ENCODE measurements around the gene FNDC5.

The FNDC5 gene

DNA sequence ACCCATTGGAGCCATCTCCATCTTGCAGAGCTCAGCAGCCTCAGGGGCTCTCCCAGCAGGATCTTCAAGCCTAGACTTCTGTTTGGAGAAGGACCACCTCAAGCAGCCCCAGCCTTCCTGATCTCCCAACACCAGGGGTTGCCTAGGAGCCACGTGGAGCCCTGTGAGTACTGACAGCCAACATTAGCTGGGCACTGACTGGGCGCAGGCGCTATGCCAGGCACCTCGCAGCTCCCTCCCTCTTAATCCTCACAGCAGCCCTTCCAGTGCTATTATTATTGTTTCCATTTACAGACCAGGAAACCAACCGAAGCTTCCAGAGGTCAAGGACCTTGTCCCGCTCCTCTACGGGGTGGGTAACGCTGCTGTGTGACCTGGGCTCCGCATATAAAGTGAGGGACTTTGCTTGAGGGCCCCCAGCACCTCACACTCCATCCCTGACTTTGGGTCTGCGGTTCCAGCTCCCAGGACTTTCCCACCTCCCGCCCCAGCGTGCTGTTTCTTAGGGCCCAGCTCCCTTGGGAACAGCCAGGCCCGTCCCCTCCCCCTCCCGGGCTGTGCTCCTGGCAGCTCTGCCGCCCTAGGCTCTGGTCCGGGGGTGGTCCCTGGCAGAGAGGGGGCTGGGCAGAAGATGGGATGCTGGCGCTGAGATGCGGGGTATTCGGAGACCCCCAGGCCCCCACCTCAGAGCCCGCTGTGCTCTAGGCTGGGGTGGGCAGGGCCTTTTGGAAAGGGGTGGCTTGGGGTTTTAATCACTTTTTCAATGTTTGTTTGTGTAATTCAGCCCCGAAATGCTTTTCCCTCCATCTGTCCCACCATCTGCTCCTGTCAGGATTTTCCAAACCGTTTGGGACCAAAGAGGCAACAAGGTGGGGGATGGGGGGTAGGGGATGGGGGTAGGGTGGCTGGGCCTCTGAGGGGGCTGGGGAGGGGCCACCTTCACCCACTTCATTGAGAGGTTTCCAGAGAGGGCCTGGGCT, 11.4 kb upstream of the FNDC5 start:
- Histone ChIP-seq H3K9me3 (ENCODE audit: severe bottlenecking) (no peaks in the 10 kb centered on the region), H3K27ac (ENCODE audit: poor library complexity, severe bottlenecking) (no peak overlapping the region), H3K4me1 (ENCODE audit: insufficient read depth, poor library complexity, severe bottlenecking) (no peaks in the 10 kb centered on the region), H3K36me3 (ENCODE audit: low read depth) (no peaks in the 10 kb centered on the region), H3K4me3 (ENCODE audit: severe bottlenecking) (no peak overlapping the region), H3K27me3 (ENCODE audit: insufficient read depth, poor library complexity, severe bottlenecking) (peaks cover 26% of the 10 kb centered on the region)
- no peak for ATAC-seq (ENCODE audit: low read depth)
- TF ChIP-seq, protein P1, sequence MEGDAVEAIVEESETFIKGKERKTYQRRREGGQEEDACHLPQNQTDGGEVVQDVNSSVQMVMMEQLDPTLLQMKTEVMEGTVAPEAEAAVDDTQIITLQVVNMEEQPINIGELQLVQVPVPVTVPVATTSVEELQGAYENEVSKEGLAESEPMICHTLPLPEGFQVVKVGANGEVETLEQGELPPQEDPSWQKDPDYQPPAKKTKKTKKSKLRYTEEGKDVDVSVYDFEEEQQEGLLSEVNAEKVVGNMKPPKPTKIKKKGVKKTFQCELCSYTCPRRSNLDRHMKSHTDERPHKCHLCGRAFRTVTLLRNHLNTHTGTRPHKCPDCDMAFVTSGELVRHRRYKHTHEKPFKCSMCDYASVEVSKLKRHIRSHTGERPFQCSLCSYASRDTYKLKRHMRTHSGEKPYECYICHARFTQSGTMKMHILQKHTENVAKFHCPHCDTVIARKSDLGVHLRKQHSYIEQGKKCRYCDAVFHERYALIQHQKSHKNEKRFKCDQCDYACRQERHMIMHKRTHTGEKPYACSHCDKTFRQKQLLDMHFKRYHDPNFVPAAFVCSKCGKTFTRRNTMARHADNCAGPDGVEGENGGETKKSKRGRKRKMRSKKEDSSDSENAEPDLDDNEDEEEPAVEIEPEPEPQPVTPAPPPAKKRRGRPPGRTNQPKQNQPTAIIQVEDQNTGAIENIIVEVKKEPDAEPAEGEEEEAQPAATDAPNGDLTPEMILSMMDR (IDR thresholded peaks at IDR 0.05; ENCODE audit: poor library complexity, severe bottlenecking): no peak
- DNase-seq (ENCODE audit: low spot score): no peak

DNA sequence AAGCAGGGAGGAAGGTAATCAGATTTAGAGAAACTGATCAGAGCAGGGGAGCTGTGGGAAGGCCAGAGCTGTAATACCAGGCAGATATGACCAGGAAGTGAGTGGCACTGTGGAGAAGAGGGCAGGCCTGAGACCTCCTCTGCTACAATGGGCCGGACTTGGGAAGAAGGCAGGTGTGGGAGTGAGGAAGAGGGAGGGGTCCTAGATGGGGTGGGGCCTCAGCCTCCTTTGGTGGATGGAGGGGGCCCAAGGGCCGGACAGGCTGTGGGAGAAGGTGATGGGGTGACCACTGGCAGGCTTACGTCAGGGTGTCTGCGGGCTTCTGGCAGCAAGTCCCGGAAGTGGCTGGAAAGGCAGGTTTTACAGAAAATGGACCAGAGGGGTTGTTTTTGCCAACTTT, 10.6 kb upstream of the FNDC5 start:
- TF ChIP-seq, protein P1 (IDR thresholded peaks at IDR 0.05; ENCODE audit: poor library complexity, severe bottlenecking): no peak
- no peaks in the 10 kb centered on the region for H3K9me3 ChIP-seq (ENCODE audit: severe bottlenecking)
- ATAC-seq (ENCODE audit: low read depth) (no peak), DNase-seq (ENCODE audit: low spot score) (no peak)
- H3K27me3 ChIP-seq (ENCODE audit: insufficient read depth, poor library complexity, severe bottlenecking): peaks cover 17% of the 10 kb centered on the region
- H3K27ac ChIP-seq (ENCODE audit: poor library complexity, severe bottlenecking): no peak overlapping the region
- no peak overlapping the region for H3K4me3 ChIP-seq (ENCODE audit: severe bottlenecking)
- H3K4me1 ChIP-seq (ENCODE audit: insufficient read depth, poor library complexity, severe bottlenecking): no peaks in the 10 kb centered on the region
- no peaks in the 10 kb centered on the region for H3K36me3 ChIP-seq (ENCODE audit: low read depth)

DNA sequence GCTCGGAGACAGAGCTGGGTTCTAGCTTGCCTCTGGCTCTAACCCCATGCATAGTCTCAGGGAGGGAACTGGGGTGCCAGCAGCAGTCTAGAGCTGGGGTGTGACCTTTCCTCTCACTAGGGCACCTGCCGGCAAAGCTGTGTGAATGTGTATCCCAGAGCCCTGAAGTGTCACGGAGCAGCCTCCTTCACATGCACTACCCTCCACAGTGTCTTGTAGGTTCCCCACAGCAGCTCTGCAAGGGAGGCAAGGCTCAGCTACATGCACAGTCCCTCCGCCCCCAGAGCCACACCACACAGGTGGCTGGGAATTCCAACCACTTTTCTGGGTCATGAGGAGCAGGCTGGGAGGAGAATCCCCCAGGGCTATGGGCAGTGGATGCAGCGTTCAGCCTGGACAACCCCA, 7.9 kb upstream of the FNDC5 start:
- no peak overlapping the region for H3K4me3 ChIP-seq (ENCODE audit: severe bottlenecking)
- no peaks in the 10 kb centered on the region for H3K27me3 ChIP-seq (ENCODE audit: insufficient read depth, poor library complexity, severe bottlenecking)
- no peaks in the 10 kb centered on the region for H3K36me3 ChIP-seq (ENCODE audit: low read depth)
- TF ChIP-seq, protein P1 (IDR thresholded peaks at IDR 0.05; ENCODE audit: poor library complexity, severe bottlenecking): no peak
- H3K4me1 ChIP-seq (ENCODE audit: insufficient read depth, poor library complexity, severe bottlenecking): no peaks in the 10 kb centered on the region
- peak; percentile 8; the same call in 2 of the 3 replicates for ATAC-seq (ENCODE audit: low read depth)
- no peak for DNase-seq (ENCODE audit: low spot score)
- H3K27ac ChIP-seq (ENCODE audit: poor library complexity, severe bottlenecking): no peak overlapping the region
- H3K9me3 ChIP-seq (ENCODE audit: severe bottlenecking): no peaks in the 10 kb centered on the region

DNA sequence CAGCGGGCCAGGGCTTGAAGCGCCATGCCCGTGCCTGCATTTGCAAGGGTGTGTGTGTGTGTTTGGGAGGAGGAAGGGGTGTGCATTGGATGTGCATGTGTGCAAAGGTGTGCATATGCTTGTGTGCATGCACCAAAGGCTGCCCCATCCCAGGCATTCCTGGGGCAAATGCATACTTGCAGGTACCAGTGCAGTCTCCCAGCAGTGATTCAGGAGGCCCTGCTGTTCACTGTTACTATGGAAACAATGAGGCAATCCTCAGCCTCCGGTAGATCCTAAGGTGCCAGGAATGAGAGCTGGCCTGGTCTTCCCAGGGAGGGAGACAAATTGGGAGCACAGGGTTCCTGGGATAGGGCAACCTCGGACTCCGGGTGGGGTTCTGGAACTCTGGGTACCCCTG, 7.5 kb upstream of the FNDC5 start:
- Histone ChIP-seq H3K27me3 (ENCODE audit: insufficient read depth, poor library complexity, severe bottlenecking) (no peaks in the 10 kb centered on the region), H3K36me3 (ENCODE audit: low read depth) (no peaks in the 10 kb centered on the region), H3K4me3 (ENCODE audit: severe bottlenecking) (no peak overlapping the region), H3K27ac (ENCODE audit: poor library complexity, severe bottlenecking) (no peak overlapping the region), H3K4me1 (ENCODE audit: insufficient read depth, poor library complexity, severe bottlenecking) (no peaks in the 10 kb centered on the region), H3K9me3 (ENCODE audit: severe bottlenecking) (no peaks in the 10 kb centered on the region)
- ATAC-seq (ENCODE audit: low read depth) (peak; percentile 78), DNase-seq (ENCODE audit: low spot score) (no peak)
- TF ChIP-seq, protein P1 (IDR thresholded peaks at IDR 0.05; ENCODE audit: poor library complexity, severe bottlenecking): no peak

Data from RWPE2 (cell line).